Epithelial cell of proximal tubule (primary cell): ENCODE measurements around the gene OR6C74. TPM values are rescaled to one million over a fixed set of nuclear protein-coding genes. Genes with fewer than 3 reads are reported as not detected.

Experiments used
- DNase-seq: peaks from one replicate; pipeline ENCODE4 v3.0.0-alpha.2; 2011; ENCODE audit warnings: low read depth
- H3K4me3 ChIP-seq: 2 replicates; pipeline ENCODE4 v1.5.1; 2011; ENCODE audit warnings: low read depth, mild to moderate bottlenecking, low read length
- total RNA-seq: library from RNA; depleted of rRNA; stranded (reverse); fragments of >200 nt; gene quantifications from 2 replicates; pipeline ENCODE4 v1.2.3, GENCODE V29; 2015
- TF ChIP-seq, protein P1 (sequence below): conservative IDR thresholded peaks from 2 replicates; pipeline ENCODE4 v1.5.1; 2012; ENCODE audit warnings: low read depth, mild to moderate bottlenecking, low read length

Gene OR6C74
- total RNA-seq, 1 donor from 2014 or later, result not detected

DNA sequence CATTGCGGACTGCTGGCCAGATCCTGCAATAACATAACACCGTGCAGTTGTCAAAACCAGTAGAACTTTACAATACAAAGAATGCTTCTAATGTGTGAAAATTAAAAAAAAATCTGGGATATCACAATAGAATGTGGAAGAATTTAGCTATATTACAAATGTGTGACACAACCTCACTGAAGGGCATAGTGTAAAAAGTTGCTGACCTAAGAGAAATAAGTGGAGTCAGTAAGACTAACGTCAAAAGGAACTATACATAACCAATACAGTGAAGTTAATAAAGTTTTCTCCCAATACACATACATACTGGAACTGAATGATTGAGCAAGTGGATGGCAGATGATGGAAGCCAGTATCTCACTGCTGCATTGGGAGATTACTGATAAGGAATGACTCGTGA lies 12.4 kb downstream of the OR6C74 start:
- TF ChIP-seq, protein P1, sequence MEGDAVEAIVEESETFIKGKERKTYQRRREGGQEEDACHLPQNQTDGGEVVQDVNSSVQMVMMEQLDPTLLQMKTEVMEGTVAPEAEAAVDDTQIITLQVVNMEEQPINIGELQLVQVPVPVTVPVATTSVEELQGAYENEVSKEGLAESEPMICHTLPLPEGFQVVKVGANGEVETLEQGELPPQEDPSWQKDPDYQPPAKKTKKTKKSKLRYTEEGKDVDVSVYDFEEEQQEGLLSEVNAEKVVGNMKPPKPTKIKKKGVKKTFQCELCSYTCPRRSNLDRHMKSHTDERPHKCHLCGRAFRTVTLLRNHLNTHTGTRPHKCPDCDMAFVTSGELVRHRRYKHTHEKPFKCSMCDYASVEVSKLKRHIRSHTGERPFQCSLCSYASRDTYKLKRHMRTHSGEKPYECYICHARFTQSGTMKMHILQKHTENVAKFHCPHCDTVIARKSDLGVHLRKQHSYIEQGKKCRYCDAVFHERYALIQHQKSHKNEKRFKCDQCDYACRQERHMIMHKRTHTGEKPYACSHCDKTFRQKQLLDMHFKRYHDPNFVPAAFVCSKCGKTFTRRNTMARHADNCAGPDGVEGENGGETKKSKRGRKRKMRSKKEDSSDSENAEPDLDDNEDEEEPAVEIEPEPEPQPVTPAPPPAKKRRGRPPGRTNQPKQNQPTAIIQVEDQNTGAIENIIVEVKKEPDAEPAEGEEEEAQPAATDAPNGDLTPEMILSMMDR, result no peak
- no peak overlapping the region for H3K4me3 ChIP-seq
- DNase-seq, result no peak

GRCh38 chr12:55258303-55258702 lies 13.9 kb downstream of the OR6C74 start:
- DNase-seq, result no peak
- TF ChIP-seq, protein P1, result no peak
- H3K4me3 ChIP-seq, result no peak overlapping the region

DNA sequence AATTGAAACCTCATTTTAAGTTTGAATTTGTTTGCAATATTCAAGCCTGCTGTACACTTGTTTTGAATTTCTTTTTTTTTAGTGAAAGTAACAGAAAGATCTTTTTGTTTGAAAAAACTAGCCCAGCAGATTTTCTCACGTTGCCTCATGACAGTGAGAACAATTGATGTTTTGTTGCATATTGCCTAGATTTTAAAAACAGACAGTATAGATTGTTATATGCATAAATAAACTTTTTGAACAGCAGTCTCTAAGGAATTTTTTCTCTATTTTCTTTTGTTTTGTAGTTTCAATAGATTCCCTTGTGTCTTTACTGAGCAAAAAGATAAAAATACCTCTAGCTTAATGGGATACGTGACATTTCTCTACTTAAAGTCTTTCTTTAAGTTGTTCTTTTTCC lies 36.6 kb downstream of the OR6C74 start:
- no peak overlapping the region for H3K4me3 ChIP-seq
- TF ChIP-seq, protein P1, result no peak
- DNase-seq, result no peak

GRCh38 chr12:55289999-55290398 lies 45.6 kb downstream of the OR6C74 start:
- TF ChIP-seq, protein P1, result no peak
- no peak for DNase-seq
- no peak overlapping the region for H3K4me3 ChIP-seq

Other genes with a start within 250 kb of the OR6C74 start
- not detected in 2 replicates for gene NEUROD4, start 224.6 kb upstream of the OR6C74 start, total RNA-seq
- gene OR9K2, start 118.2 kb upstream of the OR6C74 start, total RNA-seq, result not detected in 2 replicates
- gene OR10A7, start 23.6 kb upstream of the OR6C74 start, total RNA-seq, result not detected in 2 replicates
- gene OR6C6, start 52.0 kb downstream of the OR6C74 start, total RNA-seq, result not detected in 2 replicates
- gene OR6C1, start 69.7 kb downstream of the OR6C74 start, total RNA-seq, result not detected in 2 replicates
- not detected in 2 replicates for gene OR6C3, start 86.1 kb downstream of the OR6C74 start, total RNA-seq
- 0.29 TPM in 1 of 2 replicates, not detected in the other for gene OR6C75, start 118.4 kb downstream of the OR6C74 start, total RNA-seq
- not detected in 2 replicates for gene OR6C65, start 155.9 kb downstream of the OR6C74 start, total RNA-seq
- not detected in 2 replicates for gene OR6C76, start 181.6 kb downstream of the OR6C74 start, total RNA-seq
- gene OR6C2, start 199.5 kb downstream of the OR6C74 start, total RNA-seq, result not detected in 2 replicates
- gene OR6C70, start 225.5 kb downstream of the OR6C74 start, total RNA-seq, result not detected in 2 replicates
- not detected in 2 replicates for gene OR6C68, start 247.8 kb downstream of the OR6C74 start, total RNA-seq